Activated CD8-positive, alpha-beta memory T cell treated with anti-CD3 and anti-CD28 coated beads, Interleukin-2, amount 50 U/mL, for 24 hours (primary cell): Measurements from ENCODE around the gene CLEC20A.
"Not testable (repeated sequence)": the region's sequence is repeated elsewhere in the genome, so short reads cannot be mapped to it uniquely, and the experiment has no call there.

Source experiments
- DNase-seq: peaks from one replicate; pipeline ENCODE4 v3.0.0-alpha.2; 2020; ENCODE audit errors: extremely low read depth

The CLEC20A gene

GRCh38 chr1:178529364-178530036 lies 32.7 kb upstream of the CLEC20A start:
- DNase-seq = no peak

- DNase-seq = no peak
Measured at GRCh38 chr1:178528953-178529335, 32.2 kb upstream of the CLEC20A start.

GRCh38 chr1:178528228-178528952 lies 31.6 kb upstream of the CLEC20A start:
- DNase-seq = no peak

- no peak for DNase-seq
Measured at GRCh38 chr1:178527117-178527516, 30.4 kb upstream of the CLEC20A start.

- no peak for DNase-seq
Measured at GRCh38 chr1:178521241-178521640, 24.5 kb upstream of the CLEC20A start.

GRCh38 chr1:178520803-178521202 lies 24.0 kb upstream of the CLEC20A start:
- no peak for DNase-seq

- DNase-seq = no peak
Measured at GRCh38 chr1:178518894-178519293, 22.1 kb upstream of the CLEC20A start.

- no peak for DNase-seq
Measured at GRCh38 chr1:178516110-178516509, 19.3 kb upstream of the CLEC20A start.

- DNase-seq = no peak
Measured at GRCh38 chr1:178513278-178513983, 16.7 kb upstream of the CLEC20A start.

GRCh38 chr1:178512566-178513277 lies 16.0 kb upstream of the CLEC20A start, which contains the start of gene TEX35:
TEX35 (plus strand) TSS chr1:178513109; CDS start chr1:178513189, 80 bp downstream.
- DNase-seq = no peak

- no peak for DNase-seq
Measured at GRCh38 chr1:178510155-178510554, 13.4 kb upstream of the CLEC20A start.

- DNase-seq = no peak
Measured at GRCh38 chr1:178509414-178510007, 12.7 kb upstream of the CLEC20A start.

GRCh38 chr1:178506669-178507068 lies 9.9 kb upstream of the CLEC20A start:
- DNase-seq = no peak

- DNase-seq = no peak
Measured at GRCh38 chr1:178506177-178506576, 9.4 kb upstream of the CLEC20A start.

- no peak for DNase-seq
Measured at GRCh38 chr1:178504286-178504685, 7.5 kb upstream of the CLEC20A start.

- no peak for DNase-seq
Measured at GRCh38 chr1:178503849-178504248, 7.1 kb upstream of the CLEC20A start.

GRCh38 chr1:178503316-178503715 lies 6.6 kb upstream of the CLEC20A start:
- DNase-seq = not testable (repeated sequence)

GRCh38 chr1:178502856-178503255 lies 6.1 kb upstream of the CLEC20A start:
- no peak for DNase-seq

- DNase-seq = no peak
Measured at GRCh38 chr1:178502330-178502714, 5.6 kb upstream of the CLEC20A start.

GRCh38 chr1:178501705-178502329 lies 5.1 kb upstream of the CLEC20A start:
- no peak for DNase-seq

- no peak for DNase-seq
Measured at GRCh38 chr1:178500936-178501554, 4.3 kb upstream of the CLEC20A start.
